ENCODE measurements around the gene FCN3.
A peak's percentile ranks its signal among the peaks of the same experiment; 100 is the strongest.
"Not testable (repeated sequence)": the region's sequence is repeated elsewhere in the genome, so short reads cannot be mapped to it uniquely, and the experiment has no call there.

Gene FCN3

GRCh38 chr1:27392096-27392777 is 17.6 kb upstream of the FCN3 start, which contains the start of gene GPR3:
Gene GPR3, plus strand, starts transcription at chr1:27392622. Its CDS starts 1,177 bp downstream, at chr1:27393799.
- peak within 1 kb of the TSS; percentile 74 for H3K4me3 ChIP-seq (ENCODE audit: low read length)
- H3K79me2 ChIP-seq (ENCODE audit: control insufficient read depth, low read length), result no peaks in the 10 kb centered on the region
- H3K9me3 ChIP-seq (ENCODE audit: control insufficient read depth, insufficient read depth, low read length), result no peaks in the 10 kb centered on the region
- H3K27ac ChIP-seq (ENCODE audit: low read depth, low read length), result no peak within 1 kb of the TSS
- H4K20me1 ChIP-seq (ENCODE audit: control insufficient read depth, insufficient read depth, low read depth, low read length), result no peaks in the 10 kb centered on the region
- H3K36me3 ChIP-seq (ENCODE audit: control insufficient read depth, low read length), result no peaks in the 10 kb centered on the region
- no peaks in the 10 kb centered on the region for H3F3A ChIP-seq (ENCODE audit: control insufficient read depth, insufficient read depth)
- TF ChIP-seq CTCF (IDR thresholded peaks at IDR 0.05; ENCODE audit: low read depth, low read length, poor library complexity, severe bottlenecking) (peak; percentile 69), EZH2phosphoT487 (IDR thresholded peaks at IDR 0.05; ENCODE audit: borderline replicate concordance, low read length) (no peak)
- H3K4me1 ChIP-seq (ENCODE audit: control insufficient read depth, low read length), result peaks cover 16% of the 10 kb centered on the region
- no peaks in the 10 kb centered on the region for H3K27me3 ChIP-seq (ENCODE audit: control insufficient read depth, low read length)
- peak within 1 kb of the TSS; percentile 81 for H3K4me2 ChIP-seq (ENCODE audit: low read length)
- no peaks in the 10 kb centered on the region for H3K9me2 ChIP-seq (replicated peaks; ENCODE audit: control insufficient read depth, low read length)

- peaks cover 2% of the 10 kb centered on the region; the same call in 1 of the 2 replicates for H3K27me3 ChIP-seq (ENCODE audit: control insufficient read depth, low read length)
- H3K36me3 ChIP-seq (ENCODE audit: control insufficient read depth, low read length), result no peaks in the 10 kb centered on the region
- H3K79me2 ChIP-seq (ENCODE audit: control insufficient read depth, low read length), result no peaks in the 10 kb centered on the region
- no peaks in the 10 kb centered on the region for H3F3A ChIP-seq (ENCODE audit: control insufficient read depth, insufficient read depth)
- no peak overlapping the region for H3K27ac ChIP-seq (ENCODE audit: low read depth, low read length)
- peaks cover 16% of the 10 kb centered on the region for H3K4me1 ChIP-seq (ENCODE audit: control insufficient read depth, low read length)
- no peaks in the 10 kb centered on the region for H3K9me3 ChIP-seq (ENCODE audit: control insufficient read depth, insufficient read depth, low read length)
- TF ChIP-seq EZH2phosphoT487 (IDR thresholded peaks at IDR 0.05; ENCODE audit: borderline replicate concordance, low read length), result no peak
- TF ChIP-seq CTCF (IDR thresholded peaks at IDR 0.05; ENCODE audit: low read depth, low read length, poor library complexity, severe bottlenecking), result no peak
- H3K4me2 ChIP-seq (ENCODE audit: low read length), result peak overlapping the region; percentile 81
- no peaks in the 10 kb centered on the region for H4K20me1 ChIP-seq (ENCODE audit: control insufficient read depth, insufficient read depth, low read depth, low read length)
- no peaks in the 10 kb centered on the region for H3K9me2 ChIP-seq (replicated peaks; ENCODE audit: control insufficient read depth, low read length)
- H3K4me3 ChIP-seq (ENCODE audit: low read length), result peak overlapping the region; percentile 74
These were observed 17.0 kb upstream of the FCN3 start for GRCh38 chr1:27391511-27392095.

GRCh38 chr1:27388337-27389005 is 13.8 kb upstream of the FCN3 start:
- H3F3A ChIP-seq (ENCODE audit: control insufficient read depth, insufficient read depth), result no peaks in the 10 kb centered on the region
- H3K9me3 ChIP-seq (ENCODE audit: control insufficient read depth, insufficient read depth, low read length), result no peaks in the 10 kb centered on the region
- H3K4me2 ChIP-seq (ENCODE audit: low read length), result no peak overlapping the region
- TF ChIP-seq EZH2phosphoT487 (IDR thresholded peaks at IDR 0.05; ENCODE audit: borderline replicate concordance, low read length), result no peak
- peak; percentile 98 for TF ChIP-seq CTCF (IDR thresholded peaks at IDR 0.05; ENCODE audit: low read depth, low read length, poor library complexity, severe bottlenecking)
- H3K27ac ChIP-seq (ENCODE audit: low read depth, low read length), result no peak overlapping the region
- H3K4me1 ChIP-seq (ENCODE audit: control insufficient read depth, low read length), result peaks cover 16% of the 10 kb centered on the region
- H4K20me1 ChIP-seq (ENCODE audit: control insufficient read depth, insufficient read depth, low read depth, low read length), result no peaks in the 10 kb centered on the region
- no peak overlapping the region for H3K4me3 ChIP-seq (ENCODE audit: low read length)
- H3K9me2 ChIP-seq (replicated peaks; ENCODE audit: control insufficient read depth, low read length), result no peaks in the 10 kb centered on the region
- H3K79me2 ChIP-seq (ENCODE audit: control insufficient read depth, low read length), result no peaks in the 10 kb centered on the region
- peaks cover 2% of the 10 kb centered on the region; the same call in 1 of the 2 replicates for H3K27me3 ChIP-seq (ENCODE audit: control insufficient read depth, low read length)
- no peaks in the 10 kb centered on the region for H3K36me3 ChIP-seq (ENCODE audit: control insufficient read depth, low read length)

- H3K27me3 ChIP-seq (ENCODE audit: control insufficient read depth, low read length), result peaks cover 19% of the 10 kb centered on the region
- H3K4me1 ChIP-seq (ENCODE audit: control insufficient read depth, low read length); H3F3A ChIP-seq (ENCODE audit: control insufficient read depth, insufficient read depth); H4K20me1 ChIP-seq (ENCODE audit: control insufficient read depth, insufficient read depth, low read depth, low read length); H3K4me3 ChIP-seq (ENCODE audit: low read length); H3K9me3 ChIP-seq (ENCODE audit: control insufficient read depth, insufficient read depth, low read length); H3K9me2 ChIP-seq (replicated peaks; ENCODE audit: control insufficient read depth, low read length); H3K4me2 ChIP-seq (ENCODE audit: low read length); H3K79me2 ChIP-seq (ENCODE audit: control insufficient read depth, low read length); H3K27ac ChIP-seq (ENCODE audit: low read depth, low read length); H3K36me3 ChIP-seq (ENCODE audit: control insufficient read depth, low read length): not testable (repeated sequence)
These were observed 10.2 kb upstream of the FCN3 start for GRCh38 chr1:27384797-27385196.

Data from DOHH2 (cell line).